Measurements from ENCODE around the gene DLG1. TPM values are rescaled to one million over a fixed set of nuclear protein-coding genes. Genes with fewer than 3 reads are reported as not detected.
"Not testable (repeated sequence)": the region's sequence is repeated elsewhere in the genome, so short reads cannot be mapped to it uniquely, and the experiment has no call there.

DLG1 gene
- total RNA-seq, 2 donors from 2014 or later, result 44.1 to 59.0 TPM

DNA sequence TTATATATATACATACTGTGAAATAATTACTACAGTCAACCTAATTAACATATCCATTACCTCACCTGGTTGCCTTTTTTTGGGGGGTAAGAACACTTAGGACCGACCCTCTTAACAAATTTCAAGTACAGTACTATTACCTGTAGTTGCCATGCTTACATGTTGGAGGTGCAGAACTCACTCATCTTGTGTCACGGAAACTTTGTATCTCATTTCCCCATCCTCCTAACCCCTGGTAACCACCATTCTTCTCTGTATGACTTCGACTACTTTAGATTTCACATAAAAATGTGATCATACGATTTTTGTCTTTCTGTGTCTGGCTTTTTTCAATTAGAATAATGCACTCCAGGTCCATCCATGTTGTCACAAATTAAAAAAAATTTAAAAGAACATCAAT lies 213.3 kb downstream of the DLG1 start:
- intact Hi-C loops (cut with DNase I), result no loop called here
- ATAC-seq (no peak), DNase-seq (no peak)

DNA sequence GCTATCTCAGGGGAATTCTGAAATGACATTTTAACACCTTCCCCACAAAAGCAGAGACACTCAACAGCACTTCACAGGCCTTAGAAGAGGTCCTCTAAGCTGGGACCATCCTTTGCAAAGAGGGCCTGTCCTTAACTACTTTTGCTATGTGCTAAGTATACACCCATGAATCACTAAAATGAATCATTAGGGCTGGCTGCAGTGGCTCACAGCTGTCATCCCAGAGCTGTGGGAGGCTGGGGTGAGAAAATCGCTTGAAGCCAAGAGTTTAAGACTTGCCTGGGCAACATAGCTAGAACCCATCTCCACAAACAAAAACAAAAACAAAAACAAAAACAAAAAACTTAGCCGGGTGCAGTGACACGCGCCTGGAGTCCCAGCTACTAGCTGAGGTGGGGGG lies 214.9 kb downstream of the DLG1 start:
- ATAC-seq (peak in 1 of 2 donors; percentile 100), DNase-seq (peak; percentile 24)
- intact Hi-C loops (cut with DNase I), result no loop called here

- ATAC-seq, result peak in 1 of 2 donors; percentile 14
- DNase-seq, result no peak
- intact Hi-C loops (cut with DNase I), result no loop called here
These were observed 215.5 kb downstream of the DLG1 start for GRCh38 chr3:197082871-197083270.

DNA sequence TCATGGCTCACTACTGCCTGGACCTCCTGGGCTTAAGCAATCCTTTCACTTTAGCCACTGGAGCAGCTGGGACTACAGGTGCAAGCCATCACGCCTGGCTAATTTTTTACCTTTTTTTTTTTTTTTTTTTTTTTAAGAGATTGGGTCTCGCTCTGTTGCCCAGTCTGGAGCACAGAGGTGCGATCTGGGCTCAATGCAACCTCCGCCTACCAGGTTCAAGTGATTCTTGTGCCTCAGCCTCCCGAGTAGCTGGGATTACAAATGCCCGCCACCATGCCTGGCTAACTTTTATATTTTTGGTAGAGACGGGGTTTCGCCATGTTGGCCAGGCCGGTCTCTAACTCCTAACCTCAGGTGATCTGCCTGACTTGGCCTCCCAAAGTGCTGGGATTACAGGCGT lies 218.1 kb downstream of the DLG1 start:
- intact Hi-C loops (cut with DNase I), result no loop called here
- DNase-seq (no peak), ATAC-seq (no peak)

GRCh38 chr3:197076415-197076814 lies 222.0 kb downstream of the DLG1 start:
- DNase-seq (no peak), ATAC-seq (no peak)
- intact Hi-C loops (cut with DNase I), result no loop called here

DNA sequence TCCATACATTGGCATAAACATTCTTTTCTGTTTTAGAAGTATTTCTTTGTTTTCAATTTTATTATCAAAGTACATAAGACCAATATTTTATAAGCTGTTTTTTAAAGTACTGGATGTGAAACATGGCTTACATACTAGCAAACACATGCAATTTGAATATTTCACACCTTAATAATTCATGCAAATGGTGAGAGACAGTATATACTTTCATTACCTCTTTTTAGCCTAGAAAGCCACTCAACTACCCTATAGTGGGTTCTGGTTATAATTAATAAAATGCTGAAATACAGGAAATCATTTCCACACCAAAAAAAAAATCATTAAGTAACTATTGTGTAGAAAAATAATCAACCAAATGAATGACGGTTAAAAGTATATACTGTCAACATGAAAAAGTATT lies 230.3 kb downstream of the DLG1 start:
- no peak for ATAC-seq
- no peak for DNase-seq
- intact Hi-C loops (cut with DNase I), result no loop called here

DNA sequence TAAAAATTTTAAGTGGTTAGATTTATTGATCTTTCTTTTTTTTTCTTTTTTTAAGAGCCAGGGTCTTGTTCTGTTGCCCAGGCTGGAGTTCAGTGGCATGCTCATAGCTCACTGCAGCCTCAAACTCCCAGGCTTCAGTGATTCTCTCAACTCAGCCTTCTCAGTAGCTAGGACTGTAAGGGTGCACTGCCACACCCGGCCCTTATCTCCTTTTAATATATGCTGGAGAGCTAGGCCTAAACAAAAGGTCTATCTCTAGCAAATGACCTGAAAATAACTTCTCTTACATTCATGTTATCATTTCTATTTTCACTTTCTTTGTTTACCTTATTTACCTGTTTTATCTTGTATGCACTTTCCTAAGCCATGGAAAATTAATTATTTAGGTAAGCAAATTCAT lies 233.6 kb downstream of the DLG1 start:
- intact Hi-C loops (cut with DNase I), result no loop called here
- no peak for DNase-seq
- no peak for ATAC-seq

DNA sequence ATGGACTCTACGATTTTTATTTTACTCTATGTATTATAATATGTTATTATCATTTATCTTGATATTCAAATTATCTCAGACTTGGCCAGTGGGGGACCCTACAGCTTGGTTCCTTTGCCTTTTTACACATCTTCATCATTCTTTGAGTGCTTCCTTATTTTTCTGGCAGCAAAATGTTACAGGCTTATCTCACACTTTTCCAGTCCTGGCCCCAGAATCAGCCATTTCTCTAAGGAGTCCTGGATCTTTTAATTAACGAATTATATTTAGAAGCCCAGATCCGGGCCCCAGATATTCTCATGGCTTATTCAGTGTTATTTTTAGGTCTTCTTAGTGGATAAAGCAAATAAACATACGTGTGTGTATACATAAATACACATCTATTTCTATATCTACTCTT lies 236.0 kb downstream of the DLG1 start:
- intact Hi-C loops (cut with DNase I), result no loop called here
- ATAC-seq (no peak), DNase-seq (no peak)

DNA sequence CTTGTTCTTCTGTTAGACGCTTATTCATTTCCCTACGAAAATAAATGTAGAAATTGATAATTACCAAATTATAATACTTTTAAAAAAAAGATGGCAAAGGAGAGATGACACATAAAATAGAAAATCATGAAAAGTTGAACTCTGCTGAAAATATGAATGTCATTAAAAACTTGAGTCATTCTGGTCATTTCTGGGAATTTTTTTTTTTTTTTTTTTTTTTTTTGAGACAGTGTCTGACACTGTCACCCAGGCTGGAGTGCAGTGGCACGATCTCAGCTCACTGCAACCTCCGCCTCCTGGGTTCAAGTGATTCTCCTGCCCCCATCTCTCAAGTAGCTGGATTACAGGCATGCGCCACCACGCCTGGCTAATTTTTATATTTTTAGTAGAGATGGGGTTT lies 246.8 kb downstream of the DLG1 start:
- intact Hi-C loops (cut with DNase I); DNase-seq; ATAC-seq: not testable (repeated sequence)

GRCh38 chr3:197050511-197050910 lies 247.9 kb downstream of the DLG1 start:
- ATAC-seq (no peak), DNase-seq (no peak)
- intact Hi-C loops (cut with DNase I), result no loop called here

- DNase-seq, result no peak
- intact Hi-C loops (cut with DNase I), result no loop called here
- ATAC-seq, result no peak
These were observed 255.9 kb downstream of the DLG1 start for GRCh38 chr3:197042539-197042938.

GRCh38 chr3:197041875-197042488 lies 256.4 kb downstream of the DLG1 start:
- intact Hi-C loops (cut with DNase I), result no loop called here
- ATAC-seq (no peak), DNase-seq (no peak)

- DNase-seq (no peak), ATAC-seq (no peak)
- intact Hi-C loops (cut with DNase I), result no loop called here
These were observed 257.8 kb downstream of the DLG1 start for GRCh38 chr3:197040658-197041057.

DNA sequence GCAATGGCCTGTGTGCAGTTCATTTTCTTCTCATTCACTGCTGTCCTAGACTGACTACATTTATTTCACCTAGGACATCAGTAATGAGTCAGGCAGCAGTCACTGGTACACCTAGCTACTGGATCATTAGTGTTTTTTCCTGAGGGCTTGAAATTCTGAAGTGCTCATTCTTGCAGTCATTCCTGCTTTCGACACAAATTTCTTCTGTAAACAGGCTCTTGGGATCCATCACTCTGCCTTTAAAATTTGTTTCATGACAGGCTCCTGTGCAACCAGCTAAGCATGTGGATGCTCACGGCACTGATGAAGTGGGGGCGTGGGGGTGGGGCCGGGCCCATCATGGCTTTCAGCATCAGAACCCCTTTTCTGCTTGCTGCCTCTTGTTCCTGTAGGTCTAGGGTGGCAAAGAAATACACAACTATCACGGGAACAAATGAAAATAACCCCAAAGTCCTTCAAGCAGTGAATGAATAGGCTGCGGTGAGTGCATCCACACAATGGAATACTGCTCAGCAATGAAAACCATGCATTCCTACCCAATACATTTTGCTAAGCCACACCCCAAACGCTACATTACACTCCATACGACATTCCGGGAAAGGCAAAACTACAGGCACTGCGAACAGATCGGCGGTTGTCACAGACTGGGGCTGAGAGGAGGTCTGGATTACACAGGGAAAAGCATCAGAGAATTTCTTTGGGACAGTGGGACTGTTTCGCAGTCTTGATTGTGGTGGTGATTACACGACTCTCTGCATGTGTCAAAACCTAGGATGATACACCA lies 259.5 kb downstream of the DLG1 start:
- peak in 1 of 2 donors; percentile 10 for ATAC-seq
- no peak for DNase-seq
- intact Hi-C loops (cut with DNase I), result no loop called here

DNA sequence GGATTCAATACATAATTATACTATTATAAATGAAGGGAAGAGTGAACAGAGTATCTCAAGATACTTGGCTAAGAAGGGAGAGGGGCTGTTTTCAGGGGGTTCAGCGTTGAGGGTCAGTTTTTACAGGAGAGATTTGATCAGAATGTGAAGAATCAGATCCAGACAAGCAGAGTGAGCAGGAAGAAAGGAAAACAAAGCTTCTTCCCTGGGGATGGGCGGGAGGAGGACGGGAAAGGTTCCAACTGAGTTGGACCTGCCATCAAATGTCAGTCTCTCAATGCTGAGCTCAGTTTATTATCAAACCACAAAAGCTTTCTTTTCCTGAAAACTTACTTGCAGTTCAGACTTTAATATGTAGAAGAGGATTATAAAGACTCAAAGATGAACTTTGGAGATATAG lies 262.8 kb downstream of the DLG1 start:
- ATAC-seq (no peak), DNase-seq (no peak)
- intact Hi-C loops (cut with DNase I), result no loop called here

DNA sequence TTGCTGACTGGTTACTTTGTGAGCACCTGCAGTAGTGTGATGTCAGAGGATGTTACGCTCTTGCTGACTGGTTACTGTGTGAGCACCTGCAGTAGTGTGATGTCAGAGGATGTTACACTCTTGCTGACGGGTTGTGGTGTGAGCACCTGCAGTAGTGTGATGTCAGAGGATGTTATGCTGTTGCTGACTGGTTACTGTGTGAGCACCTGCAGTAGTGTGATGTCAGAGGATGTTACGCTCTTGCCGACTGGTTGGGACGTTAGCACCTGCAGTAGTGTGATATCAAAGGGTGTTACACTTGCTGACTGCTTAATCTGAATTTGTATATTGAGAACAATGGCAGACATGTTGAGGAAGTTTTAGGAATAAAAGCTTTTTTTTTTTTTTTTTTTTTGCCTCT lies 263.6 kb downstream of the DLG1 start:
- DNase-seq; ATAC-seq; intact Hi-C loops (cut with DNase I): not testable (repeated sequence)

- DNase-seq; ATAC-seq; intact Hi-C loops (cut with DNase I): not testable (repeated sequence)
These were observed 264.6 kb downstream of the DLG1 start for GRCh38 chr3:197033764-197034163.

GRCh38 chr3:197031315-197032285 lies 266.8 kb downstream of the DLG1 start:
- peak; percentile 84 for DNase-seq
- intact Hi-C loops (cut with DNase I), result no loop called here
- peak; percentile 81 to 83 for ATAC-seq

- peak in 1 of 2 donors; percentile 2 for ATAC-seq
- no peak for DNase-seq
- intact Hi-C loops (cut with DNase I), result no loop called here
These were observed 267.8 kb downstream of the DLG1 start for GRCh38 chr3:197030379-197031314.
